ENCODE results near the gene JARID2. TPM values are rescaled to one million over a fixed set of nuclear protein-coding genes. Genes with fewer than 3 reads are reported as not detected.

Gene JARID2
- total RNA-seq, 1 experiment from 2014 or later, result 6.0 TPM

DNA sequence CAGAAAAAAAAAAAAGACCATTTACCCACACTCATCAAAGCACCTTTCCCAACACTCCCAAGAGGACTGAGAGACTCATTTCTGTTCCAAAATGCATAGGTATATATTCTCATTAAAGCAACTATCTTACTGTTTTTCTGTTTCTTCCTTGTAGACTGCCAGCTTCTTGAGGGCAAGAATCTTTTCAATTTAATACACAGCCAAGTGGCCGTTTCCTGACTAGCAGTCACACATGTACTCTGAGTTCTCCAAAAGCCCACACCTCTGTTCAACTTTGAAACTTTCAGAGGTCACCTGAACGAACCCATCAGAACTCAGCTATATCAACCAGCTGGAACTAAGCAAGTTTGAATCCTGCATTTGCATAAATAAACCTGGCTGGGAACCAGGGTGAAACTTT, 324.3 kb downstream of the JARID2 start:
- POLR2A ChIA-PET, result no interaction called here
- no peaks in the 10 kb centered on the region for H3K9me3 ChIP-seq (ENCODE audit: control insufficient read depth, insufficient read depth, low read depth, low read length)
- CTCF ChIA-PET, result no interaction called here
- TF ChIP-seq SIN3A (IDR thresholded peaks at IDR 0.05; ENCODE audit: borderline replicate concordance, insufficient read depth, low read depth, low read length), result no peak
- TF ChIP-seq, protein P1, sequence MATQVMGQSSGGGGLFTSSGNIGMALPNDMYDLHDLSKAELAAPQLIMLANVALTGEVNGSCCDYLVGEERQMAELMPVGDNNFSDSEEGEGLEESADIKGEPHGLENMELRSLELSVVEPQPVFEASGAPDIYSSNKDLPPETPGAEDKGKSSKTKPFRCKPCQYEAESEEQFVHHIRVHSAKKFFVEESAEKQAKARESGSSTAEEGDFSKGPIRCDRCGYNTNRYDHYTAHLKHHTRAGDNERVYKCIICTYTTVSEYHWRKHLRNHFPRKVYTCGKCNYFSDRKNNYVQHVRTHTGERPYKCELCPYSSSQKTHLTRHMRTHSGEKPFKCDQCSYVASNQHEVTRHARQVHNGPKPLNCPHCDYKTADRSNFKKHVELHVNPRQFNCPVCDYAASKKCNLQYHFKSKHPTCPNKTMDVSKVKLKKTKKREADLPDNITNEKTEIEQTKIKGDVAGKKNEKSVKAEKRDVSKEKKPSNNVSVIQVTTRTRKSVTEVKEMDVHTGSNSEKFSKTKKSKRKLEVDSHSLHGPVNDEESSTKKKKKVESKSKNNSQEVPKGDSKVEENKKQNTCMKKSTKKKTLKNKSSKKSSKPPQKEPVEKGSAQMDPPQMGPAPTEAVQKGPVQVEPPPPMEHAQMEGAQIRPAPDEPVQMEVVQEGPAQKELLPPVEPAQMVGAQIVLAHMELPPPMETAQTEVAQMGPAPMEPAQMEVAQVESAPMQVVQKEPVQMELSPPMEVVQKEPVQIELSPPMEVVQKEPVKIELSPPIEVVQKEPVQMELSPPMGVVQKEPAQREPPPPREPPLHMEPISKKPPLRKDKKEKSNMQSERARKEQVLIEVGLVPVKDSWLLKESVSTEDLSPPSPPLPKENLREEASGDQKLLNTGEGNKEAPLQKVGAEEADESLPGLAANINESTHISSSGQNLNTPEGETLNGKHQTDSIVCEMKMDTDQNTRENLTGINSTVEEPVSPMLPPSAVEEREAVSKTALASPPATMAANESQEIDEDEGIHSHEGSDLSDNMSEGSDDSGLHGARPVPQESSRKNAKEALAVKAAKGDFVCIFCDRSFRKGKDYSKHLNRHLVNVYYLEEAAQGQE (IDR thresholded peaks at IDR 0.05; ENCODE audit: insufficient read depth in 1 of 2, low read depth in 2 of 2, low read length in 1 of 2), result no peak
- no peak for TF ChIP-seq POLR2AphosphoS5 (IDR thresholded peaks at IDR 0.05; ENCODE audit: low read depth, low read length)
- TF ChIP-seq, protein P2, sequence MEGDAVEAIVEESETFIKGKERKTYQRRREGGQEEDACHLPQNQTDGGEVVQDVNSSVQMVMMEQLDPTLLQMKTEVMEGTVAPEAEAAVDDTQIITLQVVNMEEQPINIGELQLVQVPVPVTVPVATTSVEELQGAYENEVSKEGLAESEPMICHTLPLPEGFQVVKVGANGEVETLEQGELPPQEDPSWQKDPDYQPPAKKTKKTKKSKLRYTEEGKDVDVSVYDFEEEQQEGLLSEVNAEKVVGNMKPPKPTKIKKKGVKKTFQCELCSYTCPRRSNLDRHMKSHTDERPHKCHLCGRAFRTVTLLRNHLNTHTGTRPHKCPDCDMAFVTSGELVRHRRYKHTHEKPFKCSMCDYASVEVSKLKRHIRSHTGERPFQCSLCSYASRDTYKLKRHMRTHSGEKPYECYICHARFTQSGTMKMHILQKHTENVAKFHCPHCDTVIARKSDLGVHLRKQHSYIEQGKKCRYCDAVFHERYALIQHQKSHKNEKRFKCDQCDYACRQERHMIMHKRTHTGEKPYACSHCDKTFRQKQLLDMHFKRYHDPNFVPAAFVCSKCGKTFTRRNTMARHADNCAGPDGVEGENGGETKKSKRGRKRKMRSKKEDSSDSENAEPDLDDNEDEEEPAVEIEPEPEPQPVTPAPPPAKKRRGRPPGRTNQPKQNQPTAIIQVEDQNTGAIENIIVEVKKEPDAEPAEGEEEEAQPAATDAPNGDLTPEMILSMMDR (IDR thresholded peaks at IDR 0.05), result no peak
- no peak for TF ChIP-seq TCF7L2 (IDR thresholded peaks at IDR 0.05; ENCODE audit: low read depth, low read length)
- DNase-seq (ENCODE audit: low read depth, low spot score), result no peak
- H3K27ac ChIP-seq (ENCODE audit: low read length), result no peak overlapping the region
- in situ Hi-C loops (cut with HindIII; ENCODE audit: low pct_unique_long_range_greater_than_20kb, low sequenced_read_pairs), result no loop called here
- intact Hi-C loops (cut with micrococcal nuclease; ENCODE audit: unreplicated experiment), result no loop called here
- no peak overlapping the region for H3K4me3 ChIP-seq (ENCODE audit: low read depth in 2 of 2, low read length in 2 of 2)
- H3K27me3 ChIP-seq (ENCODE audit: control insufficient read depth, insufficient read depth, low read length), result no peaks in the 10 kb centered on the region
- no peak for ATAC-seq
- no TSS peak for BruUV-seq (replicated peaks)
- H3K36me3 ChIP-seq (ENCODE audit: control insufficient read depth, insufficient read depth, low read length), result no peaks in the 10 kb centered on the region
- no peaks in the 10 kb centered on the region for H3K4me1 ChIP-seq (ENCODE audit: control insufficient read depth, insufficient read depth, low read length)
